ENCODE data around the gene COL8A2. TPM values are rescaled to one million over a fixed set of nuclear protein-coding genes. Genes with fewer than 3 reads are reported as not detected.
A peak's percentile ranks its signal among the peaks of the same experiment; 100 is the strongest.

Gene COL8A2
- polyA plus RNA-seq, 1 donor from 2014 or later: not detected

DNA sequence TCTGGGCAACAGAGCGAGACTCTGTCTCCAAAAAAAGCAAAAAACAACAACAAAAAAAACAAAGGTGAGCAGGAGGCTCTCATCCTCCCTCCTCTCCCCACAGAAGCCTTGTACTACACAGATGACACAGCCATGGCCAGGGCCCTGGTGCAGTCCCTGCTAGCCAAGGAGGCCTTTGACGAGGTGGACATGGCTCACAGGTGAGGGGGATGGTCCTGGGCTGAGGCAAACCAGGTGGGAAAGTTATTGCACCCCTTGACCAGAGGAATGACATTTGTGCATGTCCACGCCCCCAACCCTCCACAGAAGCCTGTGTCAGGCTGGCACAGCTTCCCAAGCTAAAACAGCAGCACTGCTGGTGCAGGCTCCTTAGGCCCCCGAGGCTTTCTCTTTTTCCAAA lies 33.9 kb downstream of the COL8A2 start:
- Histone ChIP-seq H3K9me2 (ENCODE audit: insufficient read depth, low read length) (no peaks in the 10 kb centered on the region), H3K9me3 (ENCODE audit: low read length) (no peaks in the 10 kb centered on the region), H3K27ac (ENCODE audit: low read length) (no peak overlapping the region), H3K36me3 (ENCODE audit: insufficient read depth, low read length) (no peaks in the 10 kb centered on the region), H2AFZ (ENCODE audit: low read depth, low read length) (no peak overlapping the region), H3K79me2 (replicated peaks; ENCODE audit: insufficient read depth, low read length) (peaks cover 16% of the 10 kb centered on the region), H3F3A (ENCODE audit: insufficient read depth, low read length, poor library complexity, severe bottlenecking) (no peaks in the 10 kb centered on the region), H3K4me2 (ENCODE audit: low read length) (no peak overlapping the region), H3K4me3 (ENCODE audit: low read length) (no peak overlapping the region), H3K27me3 (ENCODE audit: insufficient read depth, low read depth, low read length) (no peaks in the 10 kb centered on the region), H4K20me1 (ENCODE audit: insufficient read depth) (no peaks in the 10 kb centered on the region), H3K9ac (ENCODE audit: low read length) (no peak overlapping the region)
- TF ChIP-seq, protein P1, sequence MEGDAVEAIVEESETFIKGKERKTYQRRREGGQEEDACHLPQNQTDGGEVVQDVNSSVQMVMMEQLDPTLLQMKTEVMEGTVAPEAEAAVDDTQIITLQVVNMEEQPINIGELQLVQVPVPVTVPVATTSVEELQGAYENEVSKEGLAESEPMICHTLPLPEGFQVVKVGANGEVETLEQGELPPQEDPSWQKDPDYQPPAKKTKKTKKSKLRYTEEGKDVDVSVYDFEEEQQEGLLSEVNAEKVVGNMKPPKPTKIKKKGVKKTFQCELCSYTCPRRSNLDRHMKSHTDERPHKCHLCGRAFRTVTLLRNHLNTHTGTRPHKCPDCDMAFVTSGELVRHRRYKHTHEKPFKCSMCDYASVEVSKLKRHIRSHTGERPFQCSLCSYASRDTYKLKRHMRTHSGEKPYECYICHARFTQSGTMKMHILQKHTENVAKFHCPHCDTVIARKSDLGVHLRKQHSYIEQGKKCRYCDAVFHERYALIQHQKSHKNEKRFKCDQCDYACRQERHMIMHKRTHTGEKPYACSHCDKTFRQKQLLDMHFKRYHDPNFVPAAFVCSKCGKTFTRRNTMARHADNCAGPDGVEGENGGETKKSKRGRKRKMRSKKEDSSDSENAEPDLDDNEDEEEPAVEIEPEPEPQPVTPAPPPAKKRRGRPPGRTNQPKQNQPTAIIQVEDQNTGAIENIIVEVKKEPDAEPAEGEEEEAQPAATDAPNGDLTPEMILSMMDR (IDR thresholded peaks at IDR 0.05; ENCODE audit: poor library complexity, severe bottlenecking): no peak
- no peak for TF ChIP-seq MXI1 (conservative IDR thresholded peaks at IDR 0.05; ENCODE audit: poor library complexity, severe bottlenecking)
- TF ChIP-seq TAF1 (IDR thresholded peaks at IDR 0.05; ENCODE audit: low read depth): no peak
- TF ChIP-seq RAD21 (conservative IDR thresholded peaks at IDR 0.05): no peak
- no peak for TF ChIP-seq POLR2AphosphoS5 (IDR thresholded peaks at IDR 0.05)
- TF ChIP-seq SMC3 (conservative IDR thresholded peaks at IDR 0.05; ENCODE audit: poor library complexity): no peak
- no peak for TF ChIP-seq EZH2 (IDR thresholded peaks at IDR 0.05; ENCODE audit: borderline replicate concordance, insufficient read depth, low read length, poor library complexity, severe bottlenecking)
- TF ChIP-seq, protein P2, sequence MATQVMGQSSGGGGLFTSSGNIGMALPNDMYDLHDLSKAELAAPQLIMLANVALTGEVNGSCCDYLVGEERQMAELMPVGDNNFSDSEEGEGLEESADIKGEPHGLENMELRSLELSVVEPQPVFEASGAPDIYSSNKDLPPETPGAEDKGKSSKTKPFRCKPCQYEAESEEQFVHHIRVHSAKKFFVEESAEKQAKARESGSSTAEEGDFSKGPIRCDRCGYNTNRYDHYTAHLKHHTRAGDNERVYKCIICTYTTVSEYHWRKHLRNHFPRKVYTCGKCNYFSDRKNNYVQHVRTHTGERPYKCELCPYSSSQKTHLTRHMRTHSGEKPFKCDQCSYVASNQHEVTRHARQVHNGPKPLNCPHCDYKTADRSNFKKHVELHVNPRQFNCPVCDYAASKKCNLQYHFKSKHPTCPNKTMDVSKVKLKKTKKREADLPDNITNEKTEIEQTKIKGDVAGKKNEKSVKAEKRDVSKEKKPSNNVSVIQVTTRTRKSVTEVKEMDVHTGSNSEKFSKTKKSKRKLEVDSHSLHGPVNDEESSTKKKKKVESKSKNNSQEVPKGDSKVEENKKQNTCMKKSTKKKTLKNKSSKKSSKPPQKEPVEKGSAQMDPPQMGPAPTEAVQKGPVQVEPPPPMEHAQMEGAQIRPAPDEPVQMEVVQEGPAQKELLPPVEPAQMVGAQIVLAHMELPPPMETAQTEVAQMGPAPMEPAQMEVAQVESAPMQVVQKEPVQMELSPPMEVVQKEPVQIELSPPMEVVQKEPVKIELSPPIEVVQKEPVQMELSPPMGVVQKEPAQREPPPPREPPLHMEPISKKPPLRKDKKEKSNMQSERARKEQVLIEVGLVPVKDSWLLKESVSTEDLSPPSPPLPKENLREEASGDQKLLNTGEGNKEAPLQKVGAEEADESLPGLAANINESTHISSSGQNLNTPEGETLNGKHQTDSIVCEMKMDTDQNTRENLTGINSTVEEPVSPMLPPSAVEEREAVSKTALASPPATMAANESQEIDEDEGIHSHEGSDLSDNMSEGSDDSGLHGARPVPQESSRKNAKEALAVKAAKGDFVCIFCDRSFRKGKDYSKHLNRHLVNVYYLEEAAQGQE (IDR thresholded peaks at IDR 0.05; ENCODE audit: borderline replicate concordance): no peak
- no peak for TF ChIP-seq EP300 (conservative IDR thresholded peaks at IDR 0.05; ENCODE audit: poor library complexity, severe bottlenecking)

DNA sequence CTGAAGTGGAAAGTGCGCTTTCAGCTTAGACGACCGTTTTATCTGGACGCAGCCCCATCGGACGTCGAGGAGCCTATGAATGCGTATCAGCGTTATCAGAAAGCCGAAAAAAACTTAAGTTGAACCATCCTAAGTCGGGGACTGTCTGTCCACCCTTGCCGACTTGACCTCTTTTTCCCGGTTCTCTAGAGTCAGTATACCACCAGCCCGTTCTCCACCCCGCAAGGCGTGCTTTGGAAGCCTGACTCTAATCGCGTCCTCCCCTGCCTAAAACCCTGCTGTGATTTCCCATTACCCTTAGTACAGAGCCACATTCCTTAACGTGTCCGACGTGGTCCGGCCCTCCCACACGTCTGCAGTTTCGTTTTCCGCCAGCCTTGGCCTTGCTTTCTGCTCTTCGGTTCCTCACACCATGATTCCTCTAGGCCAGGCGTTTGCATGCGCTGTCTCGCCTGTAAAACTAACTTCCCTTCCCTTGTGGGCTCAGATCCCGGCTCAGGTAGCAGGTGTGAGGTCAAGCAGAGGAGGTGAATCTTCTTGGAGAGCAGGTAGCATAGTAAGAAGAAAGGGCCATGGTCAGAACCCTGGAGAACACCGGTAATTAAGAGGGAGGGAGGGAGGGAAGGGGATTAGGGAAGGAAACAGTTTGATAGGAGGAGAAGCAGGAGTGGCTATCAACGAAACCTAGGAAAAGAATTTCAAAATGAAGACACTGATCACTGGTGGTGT lies 35.5 kb downstream of the COL8A2 start:
- TF ChIP-seq EP300 (conservative IDR thresholded peaks at IDR 0.05; ENCODE audit: poor library complexity, severe bottlenecking): no peak
- TF ChIP-seq, protein P2 (IDR thresholded peaks at IDR 0.05; ENCODE audit: borderline replicate concordance): no peak

More for the DNA sequence above, 35.5 kb downstream of the COL8A2 start:
- H2AFZ ChIP-seq (ENCODE audit: low read depth, low read length): peak overlapping the region; percentile 70
- no peaks in the 10 kb centered on the region for H3K9me3 ChIP-seq (ENCODE audit: low read length)
- H3K79me2 ChIP-seq (replicated peaks; ENCODE audit: insufficient read depth, low read length): peaks cover 16% of the 10 kb centered on the region
- peak overlapping the region; percentile 73 for H3K27ac ChIP-seq (ENCODE audit: low read length)
- H3K36me3 ChIP-seq (ENCODE audit: insufficient read depth, low read length): no peaks in the 10 kb centered on the region
- no peaks in the 10 kb centered on the region for H3F3A ChIP-seq (ENCODE audit: insufficient read depth, low read length, poor library complexity, severe bottlenecking)
- H3K4me2 ChIP-seq (ENCODE audit: low read length): peak overlapping the region; percentile 74
- H3K27me3 ChIP-seq (ENCODE audit: insufficient read depth, low read depth, low read length): no peaks in the 10 kb centered on the region
- H3K4me3 ChIP-seq (ENCODE audit: low read length): peak overlapping the region; percentile 82
- no peaks in the 10 kb centered on the region for H3K9me2 ChIP-seq (ENCODE audit: insufficient read depth, low read length)
- no peaks in the 10 kb centered on the region for H4K20me1 ChIP-seq (ENCODE audit: insufficient read depth)
- H3K9ac ChIP-seq (ENCODE audit: low read length): peak overlapping the region; percentile 89

Data from neural cell (in vitro differentiated cells).